HG03460 (cell line): Measurements from ENCODE around the gene ABCC3.

Source experiments
- ATAC-seq: cut with Tn5 transposase; IDR thresholded peaks from one replicate; pipeline ENCODE4 v1.9.1; 2021; ENCODE audit not compliant: unreplicated experiment

The ABCC3 gene

DNA sequence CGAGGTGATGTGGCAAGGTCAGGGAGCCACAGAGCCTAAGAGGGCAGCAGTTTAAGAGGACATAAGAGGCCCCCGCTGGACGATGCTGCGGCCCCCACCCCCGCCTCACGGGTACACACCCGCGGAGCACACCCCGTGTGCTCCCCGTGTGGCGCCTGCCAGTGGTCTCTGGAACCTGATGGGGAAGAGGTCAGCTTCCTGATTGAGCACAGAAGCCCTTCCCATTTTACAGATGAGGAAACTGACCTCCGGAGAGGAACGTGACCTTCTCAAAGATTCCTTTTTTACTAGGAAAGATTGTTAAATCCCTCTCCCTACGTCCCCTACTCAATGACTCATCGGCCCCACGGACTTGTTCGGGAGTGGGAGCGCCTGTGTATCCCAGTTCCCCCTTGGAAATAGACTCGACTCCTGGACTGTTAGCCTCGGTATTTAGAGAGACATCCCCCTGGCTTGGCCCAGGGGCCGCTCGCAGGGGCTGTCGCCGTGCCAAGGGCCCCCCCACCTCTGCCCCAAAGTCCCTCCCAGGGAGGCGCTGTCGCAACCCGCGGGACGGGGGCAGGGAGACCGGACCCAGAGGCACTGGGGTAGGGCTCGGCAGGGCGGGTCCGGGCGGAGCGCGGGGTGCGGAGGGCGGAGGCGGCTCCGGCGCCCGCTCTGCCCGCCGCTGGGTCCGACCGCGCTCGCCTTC lies at the start of gene ABCC3:
TSS of gene ABCC3 (plus strand) at position 658 of the 691 bp plus-strand sequence. CDS start 56 bp downstream, outside the sequence.
- ATAC-seq = no peak

GRCh38 chr17:50585346-50585745 lies 49.3 kb upstream of the ABCC3 start:
- ATAC-seq = no peak

- ATAC-seq = no peak
Measured at GRCh38 chr17:50585891-50586290, 48.8 kb upstream of the ABCC3 start.

- ATAC-seq = no peak
Measured at GRCh38 chr17:50586421-50587247, 48.0 kb upstream of the ABCC3 start.

- no peak for ATAC-seq
Measured at GRCh38 chr17:50587571-50587970, 47.1 kb upstream of the ABCC3 start.

DNA sequence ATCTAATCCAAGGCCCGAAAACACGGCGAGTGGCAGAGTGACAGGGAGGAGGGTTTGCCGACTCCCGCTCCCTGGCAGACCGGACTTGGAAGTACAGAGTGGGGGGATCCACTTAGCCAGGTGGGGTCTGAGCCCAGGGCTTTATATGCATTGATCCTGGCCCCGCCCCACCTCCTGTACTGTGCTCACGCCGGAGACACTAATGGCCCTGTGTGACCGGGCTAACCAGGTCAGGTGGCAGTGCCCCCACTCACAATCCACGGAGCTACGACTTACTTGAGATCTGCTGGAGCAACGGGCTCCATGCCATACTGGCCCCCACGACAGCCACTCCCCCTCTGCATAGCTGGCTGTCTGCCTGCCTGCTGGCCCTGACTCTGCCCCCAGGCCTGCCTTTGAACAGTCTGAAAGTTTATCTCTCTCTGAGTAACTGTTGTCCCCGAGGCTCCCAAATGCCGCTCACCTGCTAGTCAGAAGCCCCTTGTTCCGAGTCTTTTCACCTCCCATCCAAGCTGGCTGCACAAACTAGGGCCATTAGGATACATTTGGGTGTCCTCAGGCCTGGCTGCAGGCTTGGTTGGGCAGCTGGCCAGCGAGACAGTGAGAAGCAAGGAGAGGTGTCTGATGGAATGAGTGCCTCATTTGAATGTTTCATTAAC lies 46.2 kb upstream of the ABCC3 start:
- ATAC-seq = no peak

GRCh38 chr17:50589095-50589705 lies 45.5 kb upstream of the ABCC3 start:
- ATAC-seq = no peak

DNA sequence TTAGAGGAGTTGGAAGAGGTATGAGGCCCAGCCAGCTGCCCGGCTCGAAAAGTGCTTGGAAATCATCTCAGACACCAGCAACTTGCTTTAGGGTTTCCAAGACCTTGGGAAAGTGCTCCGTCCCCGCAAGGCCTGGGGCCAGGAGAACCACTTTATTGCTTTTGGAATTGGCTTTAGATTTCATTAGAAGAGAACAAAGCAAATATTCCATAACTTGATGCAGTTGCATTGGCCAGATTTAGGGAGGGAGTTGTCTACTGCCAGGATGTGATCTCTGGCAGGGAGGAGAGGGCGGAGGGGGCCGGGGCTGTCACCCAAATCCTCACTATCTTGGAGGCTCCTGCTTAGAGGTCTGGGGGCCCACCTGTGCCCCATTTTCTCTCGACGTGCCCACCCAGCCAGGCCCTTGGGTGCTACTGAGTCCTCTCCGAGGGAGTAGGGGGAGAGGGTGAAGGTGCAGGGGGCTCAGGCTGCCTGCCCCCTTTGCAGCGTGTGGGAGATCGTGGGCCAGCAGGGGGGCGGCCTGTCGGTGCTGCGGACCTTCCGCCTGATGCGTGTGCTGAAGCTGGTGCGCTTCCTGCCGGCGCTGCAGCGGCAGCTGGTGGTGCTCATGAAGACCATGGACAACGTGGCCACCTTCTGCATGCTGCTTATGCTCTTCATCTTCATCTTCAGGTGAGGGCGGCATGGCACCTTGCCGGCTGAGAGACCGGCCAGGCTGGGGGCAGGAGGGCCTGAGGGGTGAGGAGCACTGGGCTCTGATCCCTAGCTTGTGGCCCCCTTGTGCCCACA lies 43.5 kb upstream of the ABCC3 start:
- ATAC-seq = no peak

DNA sequence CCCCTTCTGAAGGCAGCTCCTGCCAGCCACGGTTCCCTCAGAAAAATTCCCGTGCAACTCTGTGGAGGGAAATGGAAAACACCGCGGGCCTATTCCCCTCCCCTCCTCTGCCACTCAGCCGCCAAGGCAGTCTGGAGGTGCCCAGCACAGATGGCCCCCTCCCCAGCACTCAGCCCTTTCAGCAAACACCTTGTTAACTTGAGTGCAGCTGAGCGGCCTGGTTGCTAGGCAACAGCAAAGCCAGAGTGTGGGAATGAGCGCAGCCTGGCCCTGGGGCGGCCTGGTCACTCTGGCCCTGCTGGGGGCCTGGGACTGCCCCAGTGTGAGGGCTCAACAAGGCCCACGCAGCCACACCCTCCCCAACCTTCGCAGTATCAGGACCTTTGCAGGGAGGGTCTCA lies 41.4 kb upstream of the ABCC3 start:
- no peak for ATAC-seq

DNA sequence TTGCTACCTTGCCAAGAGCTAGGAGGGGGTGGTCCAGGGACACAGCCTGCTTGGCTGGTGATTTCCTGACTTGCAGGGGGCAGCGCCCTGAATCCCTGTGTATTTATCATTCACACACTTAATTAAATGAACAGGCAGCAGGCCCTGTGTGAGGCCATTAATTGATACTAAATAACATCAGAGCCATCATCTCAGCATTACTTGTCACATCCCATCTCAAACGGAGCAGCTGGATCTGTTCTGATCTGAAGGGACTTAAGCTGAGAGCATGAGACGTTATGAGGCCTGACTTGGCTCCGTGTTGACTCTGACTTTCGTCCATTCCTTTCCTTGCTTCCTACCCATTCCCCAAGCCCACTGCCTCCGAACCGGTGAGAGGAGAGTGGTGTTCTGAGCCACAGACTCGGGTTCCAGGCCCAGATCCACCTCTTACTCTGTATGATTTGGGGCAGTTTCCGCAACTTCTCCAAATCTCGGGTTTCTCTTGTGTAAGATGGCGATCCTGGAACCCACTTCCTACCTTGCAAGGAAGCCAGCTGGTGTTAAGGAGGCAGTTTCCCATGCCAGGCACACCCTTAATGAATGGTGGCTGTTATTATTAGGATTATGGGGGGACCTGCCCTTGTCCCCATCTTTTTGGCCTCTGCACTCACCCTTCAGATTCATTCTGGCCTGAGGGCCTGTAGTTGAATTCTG lies 40.4 kb upstream of the ABCC3 start:
- ATAC-seq = no peak

DNA sequence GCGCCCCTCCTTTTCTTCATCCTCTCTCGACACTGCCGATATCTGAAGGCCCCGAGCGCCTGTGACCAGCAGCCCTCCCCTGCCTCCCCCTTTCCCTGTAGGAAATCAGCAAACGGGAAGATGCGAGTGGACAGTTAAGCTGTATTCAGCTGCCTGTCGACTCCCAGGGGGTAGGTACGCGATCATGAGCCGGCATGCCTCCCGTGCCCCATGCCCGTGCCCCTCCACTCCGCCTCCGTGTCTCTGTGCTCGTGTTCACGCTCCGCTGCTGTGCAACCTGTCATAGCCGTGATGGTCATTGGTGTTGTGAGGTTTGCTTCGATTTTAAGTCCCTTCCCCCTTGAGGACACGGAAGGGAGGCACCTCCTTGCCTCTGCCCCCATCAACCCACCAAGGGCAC lies 39.8 kb upstream of the ABCC3 start:
- ATAC-seq = no peak

DNA sequence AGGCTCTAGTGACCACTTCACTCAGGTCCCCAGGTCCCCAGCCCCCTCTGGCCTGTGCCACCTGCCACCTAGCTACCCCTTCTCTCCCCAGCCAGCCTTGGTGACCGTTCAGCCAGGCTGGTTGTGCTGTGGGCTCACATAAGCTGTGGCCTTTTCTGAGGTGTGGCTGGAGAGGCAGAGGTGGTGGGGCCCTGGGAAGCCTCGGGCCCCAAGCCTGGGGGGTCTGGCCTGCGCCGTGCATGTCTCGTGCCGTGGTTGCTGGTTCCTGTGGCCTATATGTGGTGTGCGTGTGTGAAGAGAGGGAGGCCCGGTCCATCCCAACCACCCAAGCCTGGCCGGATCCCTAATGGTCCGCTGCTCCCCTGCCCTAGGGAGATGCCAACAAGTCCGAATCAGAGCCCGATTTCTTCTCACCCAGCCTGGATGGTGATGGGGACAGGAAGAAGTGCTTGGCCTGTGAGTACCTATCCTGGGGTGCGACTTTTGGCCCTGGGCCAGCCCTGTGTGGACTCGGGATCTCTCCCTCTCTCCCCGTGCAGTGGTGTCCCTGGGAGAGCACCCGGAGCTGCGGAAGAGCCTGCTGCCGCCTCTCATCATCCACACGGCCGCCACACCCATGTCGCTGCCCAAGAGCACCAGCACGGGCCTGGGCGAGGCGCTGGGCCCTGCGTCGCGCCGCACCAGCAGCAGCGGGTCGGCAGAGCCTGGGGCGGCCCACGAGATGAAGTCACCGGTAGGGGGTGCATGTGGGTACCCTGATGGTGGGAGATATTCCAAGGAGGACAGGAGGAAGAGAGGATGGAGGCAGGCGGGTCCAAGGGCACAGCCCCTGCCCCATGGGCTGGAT lies 38.3 kb upstream of the ABCC3 start:
- no peak for ATAC-seq

- ATAC-seq = no peak
Measured at GRCh38 chr17:50598487-50598886, 36.2 kb upstream of the ABCC3 start.

DNA sequence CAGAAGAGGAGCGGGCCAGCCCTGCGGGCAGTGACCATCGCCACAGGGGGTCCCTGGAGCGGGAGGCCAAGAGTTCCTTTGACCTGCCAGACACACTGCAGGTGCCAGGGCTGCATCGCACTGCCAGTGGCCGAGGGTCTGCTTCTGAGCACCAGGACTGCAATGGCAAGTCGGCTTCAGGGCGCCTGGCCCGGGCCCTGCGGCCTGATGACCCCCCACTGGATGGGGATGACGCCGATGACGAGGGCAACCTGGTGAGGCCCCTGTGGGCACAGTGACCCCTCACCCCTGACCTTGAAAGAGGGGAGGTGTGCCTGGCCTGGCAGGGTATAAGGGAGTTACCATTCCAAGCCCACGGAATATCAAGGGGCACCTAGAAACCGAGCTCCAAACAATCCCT lies 35.1 kb upstream of the ABCC3 start:
- ATAC-seq = no peak

DNA sequence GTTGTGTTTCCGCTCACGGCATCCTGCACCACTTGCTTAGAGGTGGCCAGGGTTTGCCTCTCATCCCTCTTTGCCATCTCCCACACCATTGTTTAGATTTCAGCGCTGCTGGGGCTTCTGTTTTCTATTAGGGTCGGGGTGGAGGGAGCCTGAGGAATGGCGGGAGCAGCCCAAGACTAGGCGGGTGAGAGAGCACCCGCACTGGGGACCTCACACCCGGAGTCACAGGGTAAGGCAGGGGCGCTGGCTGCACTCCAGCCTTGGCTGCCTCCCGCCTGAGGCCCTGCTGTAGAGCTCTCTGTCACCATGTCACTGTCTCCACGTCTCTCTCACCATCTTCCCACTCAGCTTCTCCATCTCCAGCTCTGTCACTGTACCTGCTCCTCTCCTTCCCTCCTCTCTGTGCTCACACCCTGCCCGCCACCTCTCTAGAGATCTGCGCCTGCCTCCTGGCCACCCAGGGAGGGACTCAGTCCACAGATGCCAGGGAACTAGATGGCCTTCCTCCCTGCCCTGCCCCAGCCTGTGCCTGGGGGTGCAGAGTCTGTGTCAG lies 32.8 kb upstream of the ABCC3 start:
- ATAC-seq = no peak

GRCh38 chr17:50602836-50603235 lies 31.8 kb upstream of the ABCC3 start:
- ATAC-seq = no peak

DNA sequence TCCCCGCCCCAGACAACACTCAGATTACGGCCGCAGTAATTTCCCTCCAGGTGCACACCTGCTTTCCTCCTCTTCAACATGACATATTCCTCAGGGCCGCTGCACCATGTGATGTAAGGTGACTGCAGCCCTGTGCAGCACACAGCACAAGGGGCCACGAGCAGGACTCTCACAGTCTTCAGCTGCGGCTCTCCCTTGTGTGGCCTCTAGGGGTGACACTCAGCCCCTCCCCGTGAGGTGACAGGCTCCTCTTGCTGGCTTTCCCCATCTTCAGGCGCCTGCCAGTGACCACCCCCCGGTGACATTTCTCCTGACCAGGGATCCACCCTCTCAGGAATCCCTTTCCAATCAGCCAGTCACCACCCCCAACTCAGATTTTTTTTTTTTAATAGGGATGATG lies 31.3 kb upstream of the ABCC3 start:
- ATAC-seq = no peak

- no peak for ATAC-seq
Measured at GRCh38 chr17:50604513-50604912, 30.2 kb upstream of the ABCC3 start.

DNA sequence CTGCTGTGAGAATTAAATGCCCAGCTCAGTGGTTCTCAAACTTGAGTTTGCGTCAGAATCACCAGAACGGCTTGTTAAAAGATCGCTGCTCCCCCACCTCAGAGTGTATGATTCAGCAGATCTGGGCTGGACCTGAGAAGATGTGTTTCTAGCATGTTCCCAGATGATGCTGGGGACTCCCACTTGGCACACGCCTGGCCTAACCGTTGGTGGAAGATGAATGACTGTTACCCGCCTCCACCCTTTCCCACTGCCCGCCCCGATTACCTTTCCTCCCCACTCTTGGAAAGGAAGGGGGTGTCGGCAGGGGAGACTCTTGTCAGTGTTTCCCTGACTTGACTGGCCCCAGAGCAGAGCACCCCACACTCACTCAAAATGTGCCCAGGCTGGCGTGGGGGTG lies 29.3 kb upstream of the ABCC3 start:
- no peak for ATAC-seq
